Forelimb muscle (tissue), 1 donor: ENCODE measurements around the gene AGAP1. TPM values are rescaled to one million over a fixed set of nuclear protein-coding genes. Genes with fewer than 3 reads are reported as not detected.

ENCODE experiments used
- DNase-seq: peaks from one replicate; pipeline ENCODE4 v3.0.0-alpha.2; 2013; ENCODE audit warnings: low read depth
- polyA plus RNA-seq: library from polyadenylated mRNA; unstranded; fragments of 120-200 nt; gene quantifications from one replicate; pipeline ENCODE4 v1.2.1, GENCODE V29; 2013; ENCODE audit not compliant: insufficient read length

The AGAP1 gene
- polyA plus RNA-seq, 1 donor, result 25.9 TPM

DNA sequence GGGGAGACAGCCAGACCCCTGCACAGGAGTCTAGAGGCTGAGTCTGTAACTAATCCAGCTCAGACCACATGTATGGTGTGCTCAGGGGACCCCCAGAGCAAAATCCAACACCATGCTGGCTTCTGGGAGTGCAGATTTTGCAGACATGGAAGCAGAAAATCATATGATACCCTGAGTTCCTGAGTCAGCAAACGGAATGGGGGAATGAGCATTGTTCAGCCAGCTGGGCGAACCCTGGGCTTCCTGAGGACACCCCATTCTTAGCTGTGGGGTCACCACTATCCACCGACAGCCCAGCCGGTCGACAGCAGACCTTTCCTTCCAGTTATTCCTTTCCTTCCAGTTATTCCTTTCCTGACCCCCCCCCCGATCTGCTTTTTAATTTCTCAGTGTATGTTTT lies 351.4 kb downstream of the AGAP1 start:
- no peak for DNase-seq

DNA sequence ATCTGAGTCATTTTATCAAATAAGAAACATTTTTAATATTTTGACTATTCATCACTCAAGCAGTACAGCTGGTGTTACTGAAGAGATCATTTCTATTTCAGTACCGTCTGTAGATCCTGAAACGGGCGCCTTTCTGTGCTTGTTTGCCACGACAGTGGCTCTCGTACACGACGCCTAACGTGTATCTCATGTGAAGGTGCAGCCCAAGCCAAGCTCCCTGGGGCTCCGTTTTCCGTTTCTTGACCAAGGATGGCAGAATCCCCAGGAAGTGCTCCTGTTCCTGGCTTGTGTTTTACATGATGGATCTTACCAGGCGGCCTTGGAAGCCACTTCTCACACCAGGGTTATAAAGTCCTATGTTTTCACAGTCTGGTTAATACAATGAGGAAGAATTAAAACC lies 353.7 kb downstream of the AGAP1 start:
- no peak for DNase-seq

DNA sequence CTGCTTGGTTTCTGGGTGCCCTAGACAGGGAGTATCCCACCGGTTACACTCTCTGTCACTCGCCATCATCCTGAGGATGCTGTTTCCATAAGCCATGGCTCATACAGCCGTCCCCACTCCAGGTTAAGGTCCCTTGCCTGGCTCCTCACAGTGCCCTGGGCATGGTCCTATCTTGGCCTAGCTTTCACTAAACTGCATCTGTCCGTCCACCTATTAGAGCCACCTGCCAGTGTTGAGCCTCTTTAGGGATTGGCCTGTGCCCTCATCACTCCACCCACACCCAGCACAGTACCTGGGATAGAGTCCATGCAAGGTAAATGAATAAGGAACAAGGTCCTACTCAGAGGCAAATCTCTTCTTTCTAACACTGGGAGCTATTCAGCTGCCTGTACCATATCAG lies 354.2 kb downstream of the AGAP1 start:
- no peak for DNase-seq

DNA sequence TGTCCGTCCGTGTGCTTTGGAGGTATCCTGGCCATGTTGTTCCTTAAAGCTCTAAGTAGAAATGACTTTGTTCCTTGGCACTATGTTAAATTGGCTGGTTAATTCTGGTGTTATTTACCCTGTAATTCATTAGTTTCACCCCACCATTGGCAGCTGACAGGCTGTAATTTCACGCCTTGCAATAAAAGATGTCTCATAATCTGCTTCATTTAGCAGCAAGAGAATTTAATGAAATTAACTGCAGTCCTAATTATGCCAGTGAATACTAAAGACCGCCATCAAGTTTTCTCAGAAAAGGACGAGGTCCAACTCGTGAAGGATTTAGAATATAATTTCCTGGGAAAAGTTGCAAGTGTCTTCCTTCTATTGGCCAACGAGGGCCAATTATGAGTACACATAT lies 355.1 kb downstream of the AGAP1 start:
- no peak for DNase-seq

DNA sequence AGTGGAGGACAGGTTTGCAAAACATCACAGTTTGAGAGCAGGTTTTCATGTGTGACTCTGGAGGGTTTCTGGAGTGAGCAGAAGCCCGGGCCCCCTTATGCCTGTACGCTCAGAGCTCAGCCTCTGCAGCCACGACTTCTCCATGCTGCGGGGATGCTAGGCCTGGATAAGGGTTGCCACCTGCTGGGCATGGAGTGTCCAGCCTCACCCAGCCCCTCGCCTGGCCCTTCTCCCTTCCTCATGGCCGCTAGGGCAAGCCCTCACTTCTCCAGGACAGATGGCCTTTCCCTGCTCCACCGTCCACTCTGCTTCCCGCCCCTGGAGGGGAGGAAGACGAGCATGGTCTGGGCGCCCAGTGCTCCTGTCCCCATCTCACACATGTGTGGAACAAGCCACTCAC lies 355.6 kb downstream of the AGAP1 start:
- no peak for DNase-seq

DNA sequence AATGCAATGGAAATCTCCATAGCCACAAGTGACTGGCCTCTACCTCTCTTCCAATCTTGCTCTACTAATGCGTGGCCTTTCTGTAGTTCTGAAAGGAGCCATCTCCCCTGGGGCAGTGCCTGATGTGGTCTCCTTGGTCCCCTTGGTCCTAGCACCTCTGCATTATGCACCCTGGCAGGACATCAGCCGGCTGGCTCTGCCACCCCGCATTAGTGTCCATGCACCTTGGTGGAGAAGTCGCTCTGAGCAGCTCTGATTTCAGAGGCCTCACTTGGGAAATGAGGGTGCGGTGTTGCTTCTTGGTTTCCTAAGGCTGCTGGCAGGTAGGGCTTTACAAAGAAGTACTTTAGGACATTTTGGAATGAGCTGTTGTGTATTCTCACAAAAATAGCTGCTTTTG lies 356.4 kb downstream of the AGAP1 start:
- no peak for DNase-seq

DNA sequence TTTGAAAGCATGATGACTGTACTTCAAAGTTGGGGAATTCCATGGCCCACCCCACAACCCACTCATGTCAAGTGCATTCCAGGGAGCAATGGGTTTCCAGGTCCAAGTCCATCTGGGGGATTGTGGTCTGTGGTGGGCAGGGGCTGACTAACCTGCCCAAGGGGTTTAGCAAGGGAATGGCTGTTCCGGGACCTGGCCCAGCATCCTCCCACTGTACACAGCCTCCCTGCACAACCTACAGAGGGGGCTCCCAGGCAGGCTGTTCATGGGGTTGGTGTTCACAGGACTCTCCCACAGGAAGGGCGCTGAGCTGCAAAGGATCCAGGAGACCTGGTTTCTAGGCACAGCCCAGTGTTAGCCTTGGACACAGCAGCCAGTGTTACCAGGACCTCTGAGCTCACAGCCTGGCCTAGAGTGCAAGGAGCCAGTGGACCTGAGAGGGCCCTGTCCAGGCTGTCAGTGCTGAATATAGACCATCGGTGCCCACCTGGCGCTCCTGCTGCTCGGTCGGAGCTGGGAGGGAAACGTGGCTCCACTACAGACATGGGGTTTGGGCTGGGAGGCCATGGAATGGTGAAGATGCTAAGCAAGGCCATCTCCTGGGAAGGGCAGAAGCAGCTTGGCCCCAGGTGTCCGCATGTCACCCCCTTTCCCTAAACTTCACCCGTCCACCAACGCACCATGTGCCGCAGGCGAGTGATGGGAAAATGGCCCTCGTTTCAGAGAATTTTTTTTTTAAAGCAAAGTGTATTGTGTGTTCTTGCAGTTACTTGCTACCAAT lies 357.1 kb downstream of the AGAP1 start:
- DNase-seq, result no peak

DNA sequence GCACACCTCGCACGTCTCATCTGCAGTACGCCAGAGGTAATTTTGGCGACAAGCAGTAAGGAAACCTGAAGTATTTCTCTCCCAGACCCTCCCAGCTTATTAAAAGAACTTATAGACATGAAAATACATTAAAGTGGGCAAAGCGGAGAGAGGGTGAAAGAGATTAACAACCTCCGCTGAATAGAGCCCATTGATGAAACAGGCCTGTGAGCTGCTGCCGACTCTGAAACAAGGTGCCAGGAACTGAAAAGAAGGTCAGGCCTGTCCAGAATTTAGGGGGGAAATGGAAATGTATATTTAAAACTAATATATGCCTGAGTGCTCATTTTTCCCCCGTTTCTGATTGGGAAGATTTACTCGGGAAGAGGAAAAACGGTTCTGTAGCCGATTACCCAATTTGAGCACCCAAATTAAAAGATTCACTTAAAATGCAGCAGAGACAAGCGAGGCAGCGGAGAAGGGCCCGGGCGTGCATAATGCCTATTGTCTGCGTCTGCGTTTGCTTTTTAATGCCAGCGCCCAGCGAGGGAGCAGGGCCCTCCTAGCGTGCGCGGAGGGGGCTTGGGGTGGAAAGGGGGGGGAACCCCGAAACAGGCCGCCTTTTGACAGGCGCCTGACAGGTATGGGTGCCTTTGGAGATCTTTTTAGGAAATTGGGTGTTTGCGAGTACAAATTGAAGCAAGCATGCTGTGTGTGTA lies 358.1 kb downstream of the AGAP1 start:
- no peak for DNase-seq

DNA sequence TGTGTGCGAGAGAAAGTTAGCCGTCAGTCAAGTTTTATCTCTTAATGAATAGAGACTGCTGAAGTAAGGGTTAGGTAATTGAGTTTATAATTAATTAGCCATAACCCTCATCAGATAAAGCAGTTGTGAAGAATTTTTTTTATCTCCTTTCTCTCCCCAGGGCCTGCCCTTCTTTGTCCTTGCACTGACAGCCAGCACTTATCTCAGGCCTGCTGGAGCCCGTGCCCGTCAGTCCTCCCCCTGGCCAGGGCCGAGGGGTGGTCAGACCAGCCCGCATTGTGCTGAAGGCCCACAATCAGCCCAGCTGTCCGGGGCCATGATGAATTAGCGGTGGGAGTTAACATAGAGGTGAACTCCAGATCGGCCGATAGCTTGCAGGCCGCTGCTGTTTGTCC lies 358.7 kb downstream of the AGAP1 start:
- no peak for DNase-seq

DNA sequence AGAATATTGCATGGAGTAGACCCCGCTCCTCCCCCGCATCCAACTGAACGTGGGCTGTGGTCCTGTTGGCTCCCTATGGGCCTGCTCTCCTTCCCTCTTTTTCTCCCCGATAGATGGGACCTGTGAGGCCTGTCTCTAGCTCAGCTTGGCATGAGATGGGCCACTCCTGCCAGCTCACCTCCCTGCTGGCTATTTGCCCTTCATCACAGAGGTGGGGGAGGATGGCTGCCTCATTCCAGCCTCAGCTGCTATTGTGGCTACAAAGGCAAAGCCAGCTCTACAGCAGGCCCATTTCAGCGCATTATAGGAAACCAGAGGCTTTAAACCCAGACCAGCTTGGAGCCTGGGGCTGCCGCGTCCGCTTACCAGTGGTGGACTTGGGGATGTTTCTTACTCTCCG lies 360.4 kb downstream of the AGAP1 start:
- DNase-seq, result no peak

DNA sequence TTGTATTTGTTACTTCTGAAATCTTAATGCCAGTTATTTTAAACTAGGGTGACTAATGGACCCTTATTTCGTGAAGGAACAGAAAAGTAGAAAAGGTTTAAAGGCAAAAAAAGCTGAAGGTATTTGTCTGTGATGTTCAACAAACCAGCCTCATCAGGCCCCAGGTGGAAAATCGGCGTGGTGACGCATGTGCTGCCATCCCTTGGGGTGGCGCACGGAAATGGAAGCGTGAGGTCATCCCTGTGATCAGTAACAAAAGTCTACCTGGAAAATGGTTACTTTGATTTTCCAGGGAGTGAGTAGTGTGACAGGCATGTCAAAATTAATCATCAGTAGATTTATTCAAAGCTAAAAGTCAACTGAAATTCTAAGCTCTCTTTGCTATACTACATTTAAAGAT lies 361.2 kb downstream of the AGAP1 start:
- no peak for DNase-seq

DNA sequence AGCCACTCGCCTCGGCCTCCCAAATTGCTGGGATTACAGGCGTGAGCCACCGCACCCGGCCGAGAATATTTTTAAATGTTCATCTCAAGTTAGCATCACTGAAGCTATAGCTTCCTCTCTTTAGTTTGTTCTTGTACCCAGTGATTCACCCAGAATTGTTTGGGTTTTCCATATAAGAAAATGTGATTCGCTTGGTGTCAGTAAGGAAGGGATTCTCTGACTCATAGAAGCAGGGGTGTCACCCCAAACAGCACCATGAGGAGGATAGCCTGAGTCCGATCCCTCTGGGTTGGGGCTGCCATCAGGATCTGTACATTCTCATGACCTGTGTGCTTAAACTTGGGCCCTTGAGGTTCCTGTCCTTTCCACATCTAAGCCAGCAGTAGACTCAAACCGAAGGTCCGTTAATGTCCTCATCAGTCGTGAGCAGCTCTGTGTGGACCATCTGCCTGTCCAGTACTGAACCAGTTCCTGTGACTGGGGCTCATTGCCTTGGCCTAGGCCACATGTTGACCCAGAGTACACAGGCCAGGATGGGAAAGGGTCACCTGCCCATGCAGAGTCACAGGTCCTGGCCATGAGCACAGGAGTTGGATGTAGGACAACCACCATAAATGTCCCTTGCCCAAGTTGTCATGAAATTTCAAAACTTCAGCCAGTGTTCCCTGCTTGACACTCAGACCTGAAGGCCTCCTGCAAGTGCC lies 362.5 kb downstream of the AGAP1 start:
- DNase-seq, result no peak

DNA sequence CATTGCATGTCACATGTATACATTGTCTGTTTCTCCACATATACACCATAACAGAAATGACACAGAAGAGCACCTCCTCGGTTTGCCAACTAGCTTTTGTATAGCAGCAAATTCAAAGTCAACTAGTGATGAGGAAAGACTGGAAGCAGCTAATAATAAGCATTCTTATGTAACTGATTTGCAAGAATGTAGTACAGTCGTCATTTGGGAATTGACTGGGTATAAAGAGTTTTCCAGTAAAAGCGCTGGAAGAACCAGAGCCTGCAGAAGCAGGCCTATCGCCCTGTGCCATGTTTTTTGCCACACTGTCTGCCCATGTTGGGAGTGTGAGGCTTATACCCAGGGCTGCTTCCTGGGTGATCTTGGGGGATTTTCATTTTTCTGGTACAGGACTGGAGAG lies 363.8 kb downstream of the AGAP1 start:
- DNase-seq, result no peak

DNA sequence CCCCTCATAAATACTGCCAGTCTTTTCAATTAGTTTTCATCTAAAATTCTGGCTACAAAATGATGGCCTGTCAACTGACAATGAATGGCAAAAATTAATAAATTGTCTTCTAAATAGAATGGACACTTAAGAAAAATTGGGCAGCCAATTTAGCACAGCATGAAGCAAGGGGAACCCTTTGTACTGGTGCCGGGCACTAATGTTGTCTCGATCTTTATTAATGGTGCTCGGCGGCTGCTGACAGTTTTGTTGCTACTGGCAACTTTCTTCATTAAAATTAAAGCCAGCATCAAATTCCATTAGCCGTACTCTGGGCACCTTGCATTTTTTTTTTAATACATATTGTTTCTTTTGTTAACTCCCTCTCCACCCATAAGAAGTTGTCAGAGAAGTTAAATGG lies 365.0 kb downstream of the AGAP1 start:
- DNase-seq, result no peak

DNA sequence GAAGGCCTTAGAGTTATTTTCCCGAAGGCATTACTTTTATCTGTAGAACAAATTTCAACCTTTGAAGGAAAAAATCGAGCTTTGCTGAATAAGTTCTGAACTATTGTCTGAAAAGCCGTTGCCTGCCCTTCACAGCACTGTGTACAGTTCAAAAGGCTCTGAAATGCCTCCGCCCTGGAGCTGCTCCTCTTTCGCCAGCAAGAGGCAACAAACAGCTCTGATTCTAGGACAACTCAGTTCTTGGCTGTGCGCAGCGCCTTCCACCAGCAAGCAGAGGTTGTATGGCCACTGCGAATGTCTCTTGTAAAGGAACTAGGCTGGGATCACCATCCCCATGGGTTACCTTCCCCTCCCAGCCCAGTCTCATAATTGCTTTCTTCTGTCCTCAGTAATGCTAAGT lies 365.8 kb downstream of the AGAP1 start:
- no peak for DNase-seq

DNA sequence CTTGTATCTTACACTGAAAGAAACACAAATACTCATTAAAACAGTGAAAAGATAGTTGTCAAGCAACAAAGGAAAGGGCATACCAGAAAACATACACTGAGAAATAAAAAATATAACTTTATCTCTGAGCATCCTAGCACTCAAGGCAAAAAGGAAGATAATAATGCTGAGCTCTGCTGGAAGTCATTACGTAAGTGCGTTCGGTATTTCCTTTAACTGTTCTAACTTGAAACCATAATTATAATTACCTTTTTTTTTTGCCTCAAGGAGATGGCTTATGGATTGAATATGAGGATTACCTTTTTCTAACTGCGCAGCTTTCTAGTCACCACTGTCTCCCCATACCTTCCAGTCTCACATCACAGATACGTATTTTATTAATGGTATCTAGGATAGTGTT lies 366.3 kb downstream of the AGAP1 start:
- DNase-seq, result no peak

DNA sequence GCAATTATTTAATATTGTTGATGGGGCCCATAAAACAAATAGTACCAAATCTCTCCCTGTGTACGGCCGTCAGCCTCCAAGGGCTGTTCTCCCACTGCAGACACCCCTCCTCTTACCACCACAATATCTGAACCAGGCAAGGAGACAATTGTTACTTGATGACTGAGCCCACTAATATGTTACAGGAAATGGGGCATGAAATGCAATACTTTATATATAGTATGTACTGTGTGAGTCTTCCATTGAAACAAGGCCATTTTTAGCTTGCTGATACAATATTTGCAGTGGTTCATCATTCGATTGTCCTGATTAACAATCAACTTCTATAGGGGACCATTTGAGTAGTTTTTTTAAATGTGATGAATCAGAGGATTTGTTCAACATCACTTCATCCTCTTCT lies 367.0 kb downstream of the AGAP1 start:
- DNase-seq, result no peak

DNA sequence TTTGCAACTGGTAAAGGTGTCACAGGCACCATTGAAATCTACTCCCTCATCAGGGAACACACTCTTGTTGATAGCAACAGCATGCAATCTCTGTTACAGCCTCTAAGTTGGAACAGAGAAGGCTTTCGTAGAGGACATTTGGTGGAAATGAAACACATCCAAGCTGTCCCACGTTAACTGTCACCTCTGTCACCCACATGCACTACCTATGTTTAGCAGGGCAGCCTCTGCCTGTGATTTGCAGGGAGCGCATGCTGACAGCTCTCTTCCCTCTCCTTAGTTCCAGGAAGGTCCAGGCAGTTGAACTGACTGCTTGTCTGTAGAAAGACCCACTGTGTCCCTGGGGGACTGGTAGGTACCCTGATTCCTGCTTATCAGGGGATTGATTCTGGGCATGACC lies 367.5 kb downstream of the AGAP1 start:
- DNase-seq, result no peak

DNA sequence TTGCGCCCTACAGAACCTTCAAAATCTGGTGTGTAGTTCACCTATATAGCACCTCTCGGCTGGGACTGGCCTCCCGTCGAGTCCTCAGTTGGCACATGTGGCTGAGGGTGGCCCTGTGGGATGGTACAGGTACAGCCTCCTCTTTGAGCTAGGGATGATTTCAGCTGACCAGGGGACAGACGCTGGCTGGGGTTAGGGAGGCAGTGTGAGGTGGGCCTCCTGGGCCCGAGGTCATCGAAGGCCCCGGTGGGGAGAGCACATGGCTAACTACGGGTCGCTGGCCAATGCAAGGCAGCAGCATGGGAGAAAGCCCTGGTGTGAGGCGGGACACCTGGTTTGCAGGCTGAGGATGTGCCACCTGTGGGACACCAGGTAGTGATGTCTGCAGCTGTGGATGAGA lies 369.6 kb downstream of the AGAP1 start:
- no peak for DNase-seq

DNA sequence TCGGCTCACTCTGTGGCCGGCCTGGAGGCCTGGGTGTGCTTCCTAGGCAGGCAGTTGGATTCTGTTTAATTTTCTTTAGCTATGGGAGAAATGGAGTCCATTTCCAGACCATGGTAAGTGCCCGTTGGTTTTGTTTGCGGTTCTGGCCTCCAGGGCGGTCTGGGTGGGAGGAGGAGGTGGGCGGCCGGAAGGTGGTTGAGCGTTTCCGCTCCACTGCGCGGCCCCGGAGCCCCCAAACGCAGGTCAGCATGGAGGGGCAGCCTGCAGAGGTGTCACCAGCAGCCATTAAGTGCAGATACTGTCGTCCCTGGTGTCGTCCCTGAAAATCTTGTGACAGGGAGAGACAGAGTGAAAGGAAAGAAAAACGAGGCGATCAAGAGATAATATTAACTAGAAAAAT lies 370.5 kb downstream of the AGAP1 start:
- no peak for DNase-seq

DNA sequence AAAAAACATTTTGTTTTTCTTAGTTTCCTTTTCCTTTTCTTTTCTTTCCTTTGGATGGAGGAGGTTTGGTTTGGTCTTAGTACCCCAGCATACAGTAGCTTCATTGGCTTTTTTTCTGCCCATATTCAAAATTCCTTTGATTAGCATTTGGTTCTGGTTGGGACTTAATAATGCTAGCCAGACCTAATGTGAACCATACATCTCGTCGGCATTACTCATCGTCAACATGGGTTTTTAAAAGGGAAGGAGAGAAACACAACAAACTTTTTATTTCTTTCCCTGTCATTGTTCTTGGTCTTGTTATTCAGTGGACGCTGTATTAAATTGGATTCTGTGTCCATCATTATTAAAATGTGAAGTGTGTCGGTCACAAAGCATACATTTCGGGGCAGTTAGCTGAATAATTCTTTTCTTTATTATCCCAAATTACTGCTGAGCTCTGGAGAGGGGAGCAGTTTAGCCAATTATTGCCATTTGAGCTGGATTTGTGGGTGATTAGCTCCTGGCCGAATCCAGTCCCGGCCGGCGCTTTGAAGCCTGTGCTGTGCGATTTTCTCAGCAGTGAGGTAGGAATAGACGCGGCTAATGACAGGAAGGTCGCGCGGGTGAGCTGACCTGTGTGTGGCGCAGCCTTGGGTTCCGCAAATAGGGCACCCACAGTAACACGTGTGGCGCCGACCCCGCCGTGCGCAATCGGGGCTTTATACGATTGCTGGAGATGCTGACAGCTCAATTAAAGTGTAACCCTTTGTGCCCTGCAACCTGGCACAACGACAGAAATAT lies 371.1 kb downstream of the AGAP1 start:
- DNase-seq, result no peak

DNA sequence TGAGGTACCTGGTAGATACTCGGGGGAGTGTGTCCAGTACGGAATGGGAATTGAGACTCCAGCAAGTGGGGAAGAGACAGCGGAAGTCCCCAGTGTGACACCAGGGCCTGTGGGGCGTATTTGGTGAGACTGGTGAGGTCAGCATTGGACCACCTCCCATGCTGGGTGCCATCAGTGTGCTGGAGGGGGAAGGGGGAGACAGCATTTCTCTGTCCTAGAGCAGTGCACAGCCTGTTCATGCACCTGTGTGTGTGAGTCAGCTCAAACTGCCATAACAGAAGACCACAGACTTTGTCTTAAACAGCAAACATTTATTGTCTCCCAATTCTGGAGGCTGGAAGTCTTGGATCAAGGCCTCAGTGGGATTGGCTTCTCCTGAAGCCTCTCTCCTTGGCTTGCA lies 372.5 kb downstream of the AGAP1 start:
- no peak for DNase-seq
